ENCODE measurements around the gene SETD3.

The SETD3 gene

DNA sequence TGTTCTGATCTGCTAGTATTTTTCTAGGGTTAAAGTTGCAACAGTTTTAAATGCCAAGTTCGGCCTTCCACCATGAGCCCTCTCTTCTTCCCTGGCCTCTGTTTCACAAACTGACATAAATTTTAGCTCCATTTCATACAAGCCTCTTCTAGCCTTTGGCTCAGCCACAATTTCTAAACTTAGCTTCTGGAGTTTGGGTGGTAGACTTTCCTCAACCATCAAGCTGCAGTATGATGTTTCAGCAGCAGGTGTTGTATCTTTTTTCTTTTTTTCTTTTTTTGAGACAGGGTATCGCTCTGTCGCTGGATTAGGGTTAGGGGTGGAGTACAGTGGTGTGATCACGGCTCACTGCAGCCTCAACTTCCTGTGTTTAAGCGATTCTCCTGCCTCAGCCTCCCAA is 29.4 kb downstream of the SETD3 start:
- no peak for DNase-seq

DNA sequence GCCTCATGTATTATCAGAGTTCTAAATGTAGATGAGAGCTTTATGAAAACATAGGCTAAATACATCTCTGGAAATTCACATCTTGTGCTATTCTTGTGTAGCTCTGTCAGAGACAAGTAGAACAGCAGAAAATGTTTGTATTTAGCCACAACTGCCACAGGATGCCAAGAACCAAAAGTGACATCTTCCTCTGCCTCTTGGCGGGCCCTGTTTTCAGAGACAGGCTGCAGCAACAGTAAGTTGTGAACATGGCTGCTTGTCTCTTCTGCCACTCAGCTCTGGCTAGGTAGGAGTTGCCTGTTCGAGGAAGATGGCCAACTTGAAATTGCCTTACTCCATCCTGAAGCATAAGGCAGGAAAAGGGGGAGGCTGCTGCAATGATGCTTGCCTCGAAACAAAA is 30.4 kb downstream of the SETD3 start:
- DNase-seq = no peak

DNA sequence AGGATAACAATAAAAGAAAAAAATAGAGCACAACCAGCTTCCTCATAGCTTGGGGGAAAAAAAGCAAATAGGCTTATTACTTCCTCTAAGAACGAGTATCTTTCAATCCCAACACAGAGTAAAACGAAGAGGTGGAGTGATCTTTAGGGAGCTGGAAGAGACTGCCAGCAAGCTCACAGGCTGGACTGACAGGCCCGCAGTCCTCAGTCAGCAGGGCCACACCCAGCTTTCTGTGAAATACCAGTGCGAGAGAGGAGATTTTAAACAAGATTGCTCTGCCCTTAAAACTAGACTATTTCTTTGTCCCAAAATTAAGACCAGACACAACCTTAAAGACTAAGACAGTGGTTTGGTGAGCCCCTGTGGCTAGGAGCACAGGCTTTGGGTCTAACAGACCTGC is 32.9 kb downstream of the SETD3 start:
- no peak for DNase-seq

DNA sequence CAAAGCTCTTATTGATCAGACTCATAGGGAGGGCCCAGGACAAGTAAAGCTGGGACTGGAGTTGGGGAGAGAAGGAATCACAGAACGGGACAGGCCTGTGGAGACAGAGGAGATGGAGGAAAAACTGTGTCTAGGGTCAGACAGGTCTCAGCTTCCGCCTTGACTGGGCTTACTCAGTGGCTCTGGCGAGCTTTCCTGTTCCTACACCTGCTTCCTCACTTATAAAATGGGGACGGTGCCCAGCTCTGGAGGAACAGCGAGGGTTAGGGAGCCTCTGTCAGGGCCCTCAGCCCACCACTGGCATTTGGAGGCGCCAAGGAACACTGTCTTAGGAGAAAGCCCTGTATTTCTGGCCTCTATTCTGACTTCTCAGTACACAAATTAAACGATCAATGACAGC is 34.7 kb downstream of the SETD3 start:
- DNase-seq = no peak

DNA sequence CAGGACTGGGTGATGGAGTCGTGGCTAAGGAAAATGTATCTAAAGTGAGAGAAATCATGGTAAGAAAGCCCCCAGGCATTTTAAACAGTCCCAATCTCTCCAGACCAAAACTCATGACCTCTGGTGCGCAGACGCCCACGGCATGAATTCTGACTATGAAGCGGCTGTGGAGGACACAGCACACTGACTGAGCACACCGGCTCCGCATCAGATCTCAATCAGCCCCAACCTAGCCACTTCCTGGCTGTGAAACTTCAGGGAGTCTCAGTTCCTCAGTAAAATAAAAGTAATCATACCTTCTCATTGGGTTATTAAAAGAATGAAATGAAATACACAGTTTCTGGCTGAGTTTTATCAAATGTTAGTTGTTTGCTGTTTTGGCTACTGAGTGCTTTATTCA is 38.7 kb downstream of the SETD3 start:
- no peak for DNase-seq

DNA sequence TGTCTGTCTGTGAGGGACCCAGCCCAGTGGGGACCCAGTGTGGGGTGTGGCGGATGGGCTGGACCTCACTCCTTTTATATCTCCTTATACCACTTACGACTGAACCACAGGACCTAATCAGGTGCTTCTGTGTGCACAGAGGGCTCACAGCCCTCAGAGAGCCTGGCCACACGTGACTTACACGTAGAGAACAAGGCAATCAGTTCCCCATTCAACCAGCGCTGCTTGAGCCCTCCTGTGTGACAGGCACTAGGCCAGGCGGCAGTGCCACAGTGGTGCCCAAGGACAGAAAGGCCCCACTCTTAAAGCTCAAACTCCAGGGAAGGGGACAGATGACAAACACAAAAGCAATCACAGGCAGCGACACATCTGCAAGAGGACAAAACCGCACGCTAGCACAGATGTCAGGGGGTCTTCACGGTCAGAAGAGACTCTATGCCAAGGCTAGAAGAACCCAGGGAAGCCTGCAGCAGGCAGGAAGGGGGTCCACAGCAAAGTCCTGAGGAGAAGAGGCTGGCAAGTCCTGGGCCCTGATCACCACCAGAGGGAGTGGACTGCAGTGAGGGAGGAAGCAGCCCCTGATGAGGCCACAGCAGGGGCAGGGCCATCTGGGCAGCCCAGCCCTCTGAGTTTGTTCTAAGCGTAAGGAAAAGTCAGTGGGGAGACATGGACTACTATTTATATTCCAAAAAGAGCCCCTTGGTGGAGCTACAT is 39.3 kb downstream of the SETD3 start:
- DNase-seq = no peak

DNA sequence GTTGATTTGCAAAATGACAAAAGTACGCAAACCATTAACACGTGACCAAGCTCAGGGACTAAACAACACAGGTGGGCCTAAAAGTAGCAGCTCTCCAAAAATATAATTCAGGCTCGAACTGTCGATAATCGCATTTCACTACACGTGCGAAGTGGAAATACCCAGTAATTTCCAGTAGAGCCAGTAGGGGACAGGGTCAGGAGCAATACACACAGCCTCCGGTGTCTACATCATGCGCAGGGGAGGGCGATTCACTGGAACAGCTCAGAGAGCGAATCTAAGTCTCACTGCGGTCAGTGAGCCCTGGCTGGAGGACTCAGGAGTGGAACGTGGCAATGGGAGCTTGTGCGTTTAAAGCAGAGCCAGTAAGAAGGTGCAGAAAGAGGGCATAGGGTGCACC is 40.4 kb downstream of the SETD3 start:
- no peak for DNase-seq

DNA sequence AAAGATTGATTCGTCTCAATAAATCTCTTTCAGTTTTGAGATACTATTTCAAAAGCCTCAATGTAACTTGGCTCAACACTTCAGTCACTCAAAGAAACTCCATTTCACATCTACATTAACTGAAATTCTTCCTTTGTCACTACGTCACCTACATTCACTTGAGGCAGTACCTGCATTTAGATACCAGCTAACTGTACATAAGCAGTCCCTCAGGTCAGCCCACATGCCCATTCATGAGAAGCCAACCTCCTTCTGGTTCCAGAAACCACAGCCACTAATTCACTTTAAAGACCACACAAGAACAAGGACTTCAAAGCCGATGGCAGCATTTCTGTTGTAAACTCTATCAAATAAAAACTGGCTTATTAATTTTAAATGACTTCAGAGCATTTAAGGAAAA is 43.0 kb downstream of the SETD3 start:
- DNase-seq = no peak

DNA sequence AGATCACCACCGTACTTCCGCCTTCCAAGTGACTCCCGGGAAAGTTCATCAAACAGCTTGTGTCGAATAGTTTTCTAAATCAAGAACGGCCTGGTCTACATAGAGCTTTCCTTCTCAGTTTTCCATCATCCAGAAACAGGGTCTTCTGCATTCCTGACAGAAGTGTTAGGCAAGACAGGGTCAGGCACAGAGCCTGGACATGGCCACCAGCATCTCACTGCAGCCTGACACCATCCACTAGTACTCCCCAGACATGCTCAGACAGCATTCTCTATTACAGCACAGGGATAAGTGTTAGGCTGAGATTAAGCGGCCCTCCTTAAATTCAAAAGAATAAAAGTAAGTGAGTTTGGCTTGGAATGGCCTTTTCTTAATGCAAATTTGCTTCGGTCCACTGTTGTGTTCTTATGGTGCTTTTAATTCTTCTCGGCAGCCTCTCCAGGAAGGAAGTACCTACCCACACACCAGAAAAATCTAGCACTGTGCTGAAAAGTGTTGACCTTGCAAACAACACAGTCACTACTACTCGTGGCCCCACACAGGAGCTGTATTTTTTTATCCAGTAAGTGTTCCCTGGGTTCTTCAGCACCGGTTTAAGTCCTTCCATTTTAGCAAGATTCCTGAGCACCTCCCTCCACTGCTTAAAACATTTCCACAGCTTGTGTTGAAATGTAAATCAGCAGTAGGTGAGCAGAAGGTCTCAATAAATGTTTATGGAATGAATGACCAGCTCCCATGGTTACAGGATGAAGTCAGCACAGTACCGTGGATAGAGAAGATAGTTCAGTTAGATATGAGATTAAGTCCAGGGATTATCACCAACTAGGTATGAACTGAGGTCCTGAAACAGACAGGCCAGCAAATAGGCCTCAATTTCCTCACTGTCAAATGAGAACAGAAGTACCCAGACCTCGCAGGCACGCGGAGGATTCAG is 44.1 kb downstream of the SETD3 start:
- DNase-seq = peak; percentile 9

DNA sequence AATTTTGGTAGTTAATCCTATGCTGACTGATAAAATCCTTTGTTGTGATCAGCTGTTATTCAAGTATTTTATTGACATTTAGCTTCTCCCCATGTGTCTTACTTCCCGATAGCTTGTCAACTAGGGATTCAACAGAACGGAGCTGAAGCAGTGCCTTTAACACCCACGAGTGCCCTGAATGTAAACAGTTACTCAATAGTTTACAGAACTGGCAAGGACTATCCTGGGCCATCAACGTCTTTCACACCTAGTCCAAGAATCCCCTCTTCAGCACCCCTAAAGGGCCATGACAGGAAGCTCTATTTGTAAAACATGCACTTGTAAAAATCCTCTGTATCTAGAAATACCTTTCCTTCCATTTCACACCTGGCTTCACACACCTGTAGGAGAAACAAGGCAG is 45.3 kb downstream of the SETD3 start:
- DNase-seq = no peak

DNA sequence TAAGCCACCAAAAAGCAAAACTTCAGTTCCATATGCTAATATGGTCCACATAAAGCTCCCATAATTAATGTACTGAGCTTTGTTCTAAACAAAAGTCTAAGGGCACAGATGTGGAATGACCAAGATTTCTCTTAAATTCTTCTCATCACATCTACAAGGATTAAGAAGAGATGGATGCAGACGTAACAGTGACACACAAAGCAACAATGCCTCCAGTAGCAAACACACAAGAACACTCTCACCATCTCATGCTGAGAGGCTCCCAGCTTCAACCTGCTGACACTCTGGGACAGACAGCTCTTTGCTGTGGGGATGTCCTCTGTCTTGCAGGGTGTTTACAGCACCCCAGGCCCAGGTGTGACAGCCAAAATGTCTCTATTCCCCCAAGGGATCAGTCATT is 48.2 kb downstream of the SETD3 start:
- DNase-seq = no peak

DNA sequence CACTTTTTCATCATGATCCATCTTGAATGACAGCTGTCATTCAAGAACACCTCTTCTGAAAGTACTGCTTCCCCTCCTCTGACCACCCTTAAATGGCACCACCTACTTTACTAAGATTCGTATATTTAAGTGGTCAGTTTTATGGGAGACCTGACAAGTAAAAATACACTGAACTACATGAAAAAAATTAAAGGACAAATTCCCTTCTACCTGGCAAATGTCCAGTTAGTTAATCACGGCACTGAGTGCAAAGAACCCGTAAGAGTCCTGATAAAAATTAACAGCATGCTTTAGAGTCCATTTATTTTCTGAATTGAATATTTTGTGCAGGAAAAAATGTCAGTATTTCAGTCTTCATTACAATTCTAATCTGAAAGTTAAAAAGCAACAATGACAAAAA is 48.7 kb downstream of the SETD3 start:
- no peak for DNase-seq

DNA sequence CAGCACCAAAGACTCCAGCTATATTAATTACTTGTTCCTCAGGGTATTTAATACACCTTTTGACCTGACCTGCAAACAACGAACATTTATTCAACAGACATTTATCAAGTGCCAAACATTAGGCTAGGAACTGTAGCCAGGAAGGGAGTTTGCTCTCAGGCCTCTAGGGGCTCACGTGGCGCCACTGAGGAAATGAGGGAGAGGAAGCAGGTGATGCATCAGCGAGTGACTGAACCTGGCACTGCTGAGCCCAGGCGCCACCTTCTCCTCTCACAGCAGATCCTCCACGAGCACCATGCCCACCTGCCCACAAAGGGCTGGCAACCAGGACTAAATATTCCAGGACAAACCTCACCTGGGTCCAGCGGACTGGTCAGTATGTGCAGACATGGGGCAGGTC is 50.2 kb downstream of the SETD3 start:
- no peak for DNase-seq

DNA sequence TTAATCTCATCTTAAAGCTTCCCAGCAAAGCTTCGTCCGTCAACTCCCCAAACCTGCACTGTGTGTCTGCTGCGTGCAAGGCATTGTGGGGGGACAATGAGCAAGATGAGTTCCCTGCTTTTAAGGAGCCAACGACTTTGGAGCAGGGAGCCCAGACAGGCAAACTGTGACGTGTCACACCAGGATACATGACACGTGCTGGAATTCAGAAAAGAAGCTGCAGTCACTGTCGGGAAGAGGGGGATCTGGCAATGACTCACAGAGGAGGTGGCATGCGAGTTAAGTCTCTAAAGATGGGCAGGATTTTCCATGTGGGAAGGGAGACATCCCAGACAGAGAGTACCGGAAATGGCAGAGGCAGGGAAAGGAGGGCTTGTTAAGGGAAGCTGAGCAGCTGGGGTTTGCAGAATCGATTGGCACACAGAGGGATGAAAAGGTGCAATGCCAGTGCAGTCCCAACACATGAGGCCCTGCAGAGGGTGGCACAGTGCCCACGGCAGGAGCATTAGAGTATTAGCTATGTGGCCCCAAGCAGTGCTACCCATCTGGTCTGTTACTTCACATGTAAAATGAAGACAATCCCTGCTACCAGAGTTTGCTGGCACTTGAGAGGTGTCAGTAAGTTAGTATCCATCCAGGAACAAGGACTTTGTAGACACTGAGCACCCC is 52.9 kb downstream of the SETD3 start:
- DNase-seq = peak; percentile 94

DNA sequence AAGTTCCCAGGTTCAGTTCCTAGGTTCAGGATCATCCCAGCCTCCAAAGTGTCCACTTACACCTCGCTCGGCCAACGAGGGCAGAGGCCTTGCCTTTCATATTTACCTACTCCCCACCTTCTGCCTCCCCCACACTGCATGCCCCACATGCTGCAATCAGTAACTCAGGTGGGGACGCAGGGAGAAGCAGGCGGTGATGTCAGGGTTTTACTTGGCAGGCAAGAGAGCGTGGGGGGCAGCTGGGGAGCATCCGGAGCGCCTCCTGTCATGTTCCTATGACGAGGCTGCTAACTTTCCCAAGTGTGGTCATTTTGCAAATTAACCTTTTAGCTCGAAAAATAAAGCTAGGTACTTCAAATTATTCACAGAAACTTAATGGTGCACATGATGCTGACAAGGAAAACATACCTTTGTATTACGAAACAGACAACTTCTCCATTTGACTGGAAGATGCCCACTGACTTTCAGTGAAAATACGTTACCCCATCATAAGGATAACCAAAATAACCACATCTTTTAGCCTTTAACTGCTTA is 53.8 kb downstream of the SETD3 start:
- DNase-seq = no peak

DNA sequence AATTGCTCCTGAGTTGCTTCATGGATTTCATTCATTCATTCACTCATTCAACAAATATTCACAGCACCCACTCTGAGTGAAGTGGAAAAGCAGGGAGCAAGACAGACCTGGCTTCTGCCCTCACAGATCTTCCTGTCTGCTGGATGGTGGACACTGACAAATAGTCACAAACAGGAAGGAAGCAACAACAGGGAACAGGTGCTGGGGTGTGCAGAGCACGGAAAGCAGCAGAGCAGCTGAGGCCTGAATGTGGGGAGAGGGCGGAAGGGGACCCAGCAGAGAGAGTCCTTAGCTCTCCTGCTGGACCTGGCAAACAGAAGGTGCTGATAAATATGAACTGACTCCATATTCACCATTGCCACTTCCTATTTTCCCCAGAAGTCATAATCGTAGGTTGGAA is 54.4 kb downstream of the SETD3 start:
- no peak for DNase-seq

DNA sequence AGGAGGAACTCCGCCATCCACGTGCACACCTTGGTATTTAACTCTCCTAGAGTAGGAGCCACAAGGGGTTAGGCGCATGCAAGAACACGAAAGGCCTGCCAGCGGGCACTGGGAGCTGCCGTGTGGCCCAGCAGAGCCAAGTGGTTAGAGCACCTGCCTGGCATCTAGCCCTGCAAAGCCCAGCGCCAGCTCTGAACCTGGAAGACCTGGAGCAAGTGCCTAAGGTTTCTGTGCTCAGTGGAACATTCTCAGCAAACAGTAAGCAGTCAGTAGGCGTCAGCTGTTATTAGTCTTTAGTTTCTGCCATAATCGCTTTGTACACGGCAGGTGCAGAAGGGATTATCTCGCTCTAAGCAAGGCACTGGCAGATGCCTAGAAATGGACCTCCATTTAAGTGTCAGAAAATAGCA is 55.4 kb downstream of the SETD3 start:
- DNase-seq = no peak

DNA sequence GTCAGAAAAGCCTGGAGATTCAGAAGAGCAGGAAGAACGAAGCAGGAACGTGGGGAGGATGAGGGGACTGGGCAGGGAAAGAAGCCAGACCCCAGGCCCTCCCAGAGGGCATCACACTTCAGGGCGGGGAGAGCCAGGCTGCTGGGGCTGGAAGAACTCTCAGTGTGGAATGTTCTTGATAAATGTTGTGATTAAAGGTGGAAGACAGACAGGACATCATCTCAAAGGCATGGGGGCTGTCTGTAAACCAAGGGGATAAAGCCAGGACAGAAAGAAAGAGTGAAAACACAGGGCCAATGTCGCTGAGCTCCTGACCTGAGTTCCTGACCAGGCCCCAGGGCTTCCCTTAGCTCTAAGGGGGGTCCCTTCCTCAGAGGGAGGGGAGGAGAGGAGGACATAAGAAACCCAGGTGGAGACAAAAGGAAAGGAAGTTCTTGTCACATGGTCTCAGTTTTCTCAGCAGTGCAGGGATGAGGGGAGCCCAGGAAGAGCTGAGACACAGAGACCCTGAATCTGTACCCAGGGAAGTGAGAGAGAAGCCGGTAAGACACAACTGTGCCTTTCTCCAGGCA is 56.3 kb downstream of the SETD3 start:
- DNase-seq = no peak

DNA sequence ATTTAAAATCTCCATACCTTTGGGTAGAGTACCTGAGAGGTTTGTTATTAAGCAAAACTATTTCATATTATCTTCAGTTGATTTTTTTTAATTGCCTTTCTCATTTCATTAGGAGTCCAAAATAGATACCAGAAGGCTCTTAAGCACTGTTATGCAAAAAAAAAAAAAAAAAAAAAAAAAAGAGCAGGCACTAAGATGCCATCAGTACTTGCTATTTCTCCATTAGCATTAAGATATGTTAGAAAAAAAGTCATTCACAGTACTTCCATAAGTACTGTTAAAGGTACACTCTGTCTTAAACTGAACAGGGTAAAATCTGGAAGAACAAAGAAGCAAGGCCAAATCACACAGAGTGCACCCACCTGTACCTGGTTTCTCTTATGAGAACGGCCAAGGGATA is 57.2 kb downstream of the SETD3 start:
- DNase-seq = no peak

DNA sequence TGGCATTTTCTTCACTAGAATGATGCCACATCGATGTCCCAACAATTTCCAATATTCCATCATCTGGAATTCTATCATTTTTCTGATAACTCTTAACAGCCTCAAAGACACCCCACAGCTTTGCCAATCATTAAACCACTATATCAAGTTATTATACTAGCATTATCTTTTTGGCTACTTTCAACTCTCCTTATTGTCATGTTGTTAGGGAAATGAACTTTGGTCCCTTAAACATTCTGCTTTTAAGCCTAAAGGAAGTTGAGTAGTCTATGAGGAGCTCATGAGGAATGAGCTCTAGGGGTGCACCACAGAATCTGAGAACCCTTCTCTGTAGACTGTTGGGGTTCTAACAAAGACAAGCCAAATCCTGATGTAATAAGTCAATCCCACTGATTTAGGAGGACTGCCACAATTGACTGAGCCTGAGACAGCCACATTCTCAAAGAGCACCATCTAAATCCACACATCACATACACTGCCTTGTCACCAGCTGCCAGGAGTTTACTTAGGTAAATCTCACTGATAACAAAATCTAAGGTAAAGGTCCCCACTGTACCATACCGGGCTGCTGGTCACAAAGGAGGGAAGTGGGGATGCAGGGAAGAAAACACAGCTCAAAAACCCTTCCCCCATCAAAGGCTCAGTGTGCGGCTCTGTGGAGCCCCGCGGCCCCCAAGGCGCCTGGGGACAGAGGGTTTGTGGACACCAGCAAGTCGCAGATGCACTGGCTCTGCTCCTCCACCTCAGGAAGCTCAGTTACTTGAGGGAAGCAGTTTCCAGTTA is 58.2 kb downstream of the SETD3 start:
- no peak for DNase-seq

DNA sequence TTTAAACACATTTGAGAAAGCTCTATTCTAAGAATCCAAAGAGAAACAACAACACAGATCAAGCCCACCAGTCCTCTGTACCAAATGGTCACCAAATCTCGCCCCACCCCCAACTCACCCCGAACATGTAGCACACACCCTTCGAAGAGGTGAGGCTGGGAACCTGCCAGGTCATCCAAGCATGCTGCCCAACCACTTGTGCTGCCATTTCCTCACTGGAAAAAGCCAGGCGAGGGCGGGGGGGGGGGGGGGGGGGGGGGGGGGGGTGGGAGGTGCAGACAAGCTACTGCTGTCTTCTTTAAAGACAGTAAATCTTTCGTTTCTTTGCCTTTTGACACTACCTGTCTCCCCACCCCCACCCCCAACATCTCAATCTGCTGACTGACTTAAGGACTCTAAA is 59.9 kb downstream of the SETD3 start:
- no peak for DNase-seq

DNA sequence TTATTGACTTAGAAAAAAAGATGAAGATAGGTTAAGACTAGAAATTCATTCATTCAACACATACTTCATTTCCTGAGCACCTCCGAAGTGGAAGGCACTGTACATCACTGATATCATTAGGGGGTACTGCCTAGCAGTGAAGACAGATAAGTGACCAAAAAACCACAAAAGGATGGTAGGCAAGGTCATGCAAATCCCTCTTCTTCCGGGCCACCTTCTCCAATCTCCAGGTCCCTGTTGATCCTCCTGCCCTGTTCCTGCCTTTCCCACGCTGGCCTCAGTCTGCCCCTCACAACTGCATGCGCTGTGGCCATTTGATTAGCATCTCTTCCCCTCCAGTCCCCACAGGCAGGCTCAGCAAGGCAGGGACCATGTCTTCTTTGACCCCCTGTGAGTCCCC is 60.8 kb downstream of the SETD3 start:
- no peak for DNase-seq
